Psoas muscle (tissue), 8 donors: ENCODE measurements around the gene PALLD. TPM values are rescaled to one million over a fixed set of nuclear protein-coding genes. Genes with fewer than 3 reads are reported as not detected.
A peak's percentile ranks its signal among the peaks of the same experiment; 100 is the strongest.

Experiments used
- ATAC-seq, 4 donors: fragments of 200-7000 bp; cut with Tn5 transposase; one replicate each; pipeline ENCODE4 v1.9.1; 2020; ENCODE audit warnings: moderate library complexity in 3 of 4, mild to moderate bottlenecking in 2 of 4
- DNase-seq, 2 donors: peaks; one replicate each; pipeline ENCODE4 v3.0.0-alpha.2; 2020
- H3K27ac ChIP-seq: fragments of 200-600 bp; one replicate; pipeline ENCODE4 v1.8.0; 2022
- H3K27me3 ChIP-seq, 3 donors: fragments of 200-600 bp in 1 of 3; one replicate each; pipeline versions ENCODE4 v1.6.1 to v1.8.0; 2013 to 2022; ENCODE audit warnings: low read length in 2 of 3, mild to moderate bottlenecking in 2 of 3, moderate library complexity in 1 of 3; ENCODE audit not compliant: insufficient read depth in 3 of 3
- H3K36me3 ChIP-seq, 2 donors: fragments of 200-600 bp in 1 of 2; one replicate each; pipeline versions ENCODE4 v1.6.1 to v1.8.0; 2013 to 2022; ENCODE audit warnings: low read depth in 1 of 2, mild to moderate bottlenecking in 1 of 2, moderate library complexity in 1 of 2; ENCODE audit not compliant: insufficient read depth in 1 of 2
- H3K4me1 ChIP-seq: fragments of 200-600 bp; one replicate; pipeline ENCODE4 v1.8.0; 2022
- H3K4me3 ChIP-seq: fragments of 200-600 bp; one replicate; pipeline ENCODE4 v1.8.0; 2022; ENCODE audit warnings: mild to moderate bottlenecking
- H3K9me3 ChIP-seq: fragments of 200-600 bp; one replicate; pipeline ENCODE4 v1.8.0; 2022
- CTCF ChIP-seq: fragments of 200-600 bp; IDR thresholded peaks from one replicate; pipeline ENCODE4 v1.8.0; 2022; ENCODE audit warnings: antibody characterized with exemption
- WGBS, 3 donors: extraction: QIAGEN DNeasy Blood & Tissue Kit; methylation state at CpG; one replicate each; pipeline versions ENCODE4 v1.1.6 to v1.1.7; 2013; 5-methylcytosine and 5-hydroxymethylcytosine counted together
- intact Hi-C, 2 donors: fragments of 100-400 bp; cut with DNase I; formaldehyde crosslinking; loops; one replicate each; pipeline versions ENCODE4 v1.11.0 to v1.14.2; 2022
- polyA plus RNA-seq, 3 donors: library from polyadenylated mRNA; stranded (reverse); fragments of 200-250 nt; gene quantifications; one replicate each; pipeline ENCODE4 v1.2.3, GENCODE V29; 2013
- total RNA-seq, 4 donors: library from RNA; stranded (reverse); fragmentation: NEBNext Ultra II Directional in 2 of 4; extraction: Animal tissue kit (Norgen Biotek cat#: 25700) in 2 of 4; gene quantifications; one replicate each; pipeline versions ENCODE4 v1.2.1 to v1.2.4, GENCODE V29; 2021 to 2023
- donor health status: healthy with polysubstance abuse.
- donor health status: DM: no; HTN: no; CAD: no; lungs with moderate emphysema.
- donor health status: Bipolar disorder and iron deficiency.
- donor health status: healthy.
- donor health status: DM: yes; HTN: yes; CAD: no.
- donor health status: DM: no; HTN: no; CAD: no.
- donor health status: DM: no; HTN: no; CAD: no.
- donor health status: DM: yes; HTN: yes; CAD: no.

The PALLD gene
- total and polyA plus RNA-seq, 7 donors: 19.2 to 245 (median 168) TPM

- Histone ChIP-seq H3K27me3 (no peaks in the 10 kb centered on the region), H3K4me1 (peaks cover 18% of the 10 kb centered on the region), H3K27ac (no peak overlapping the region), H3K36me3 (no peaks in the 10 kb centered on the region), H3K4me3 (no peak overlapping the region), H3K9me3 (no peaks in the 10 kb centered on the region)
- TF ChIP-seq CTCF: no peak
- DNase-seq: no peak
- ATAC-seq: no peak
- 79 to 83% (median 82%) methylated on average over 4 of the region's 4 CpGs for WGBS, 3 donors
- intact Hi-C loops: no loop called here
These were observed 264.2 kb downstream of the PALLD start for GRCh38 chr4:168761066-168761465.

GRCh38 chr4:168765322-168765721, 268.5 kb downstream of the PALLD start:
- TF ChIP-seq CTCF: no peak
- H3K4me3 ChIP-seq: no peak overlapping the region
- ATAC-seq (peak; percentile 38 to 79 (median 58)), DNase-seq (no peak)
- no peaks in the 10 kb centered on the region for H3K9me3 ChIP-seq
- intact Hi-C loops: no loop called here
- H3K4me1 ChIP-seq: peaks cover 10% of the 10 kb centered on the region
- whole genome bisulfite sequencing, 3 donors: 34 to 63% (median 35%) methylated on average over 4 of the region's 4 CpGs
- no peaks in the 10 kb centered on the region for H3K36me3 ChIP-seq
- H3K27me3 ChIP-seq: no peaks in the 10 kb centered on the region
- H3K27ac ChIP-seq: peak overlapping the region; percentile 7

- intact Hi-C loops: no loop called here
- no peak for TF ChIP-seq CTCF
- no peaks in the 10 kb centered on the region for H3K9me3 ChIP-seq
- H3K27ac ChIP-seq: peak overlapping the region; percentile 7
- H3K4me3 ChIP-seq: no peak overlapping the region
- no peaks in the 10 kb centered on the region for H3K36me3 ChIP-seq
- H3K27me3 ChIP-seq: no peaks in the 10 kb centered on the region
- ATAC-seq (peak; percentile 37 to 60 (median 46)), DNase-seq (peak in 1 of 2 donors; percentile 50)
- H3K4me1 ChIP-seq: peaks cover 10% of the 10 kb centered on the region
These were observed 268.9 kb downstream of the PALLD start for GRCh38 chr4:168765726-168766125.

- no peak overlapping the region for H3K4me3 ChIP-seq
- no peak for DNase-seq
- peaks cover 10% of the 10 kb centered on the region for H3K4me1 ChIP-seq
- no peaks in the 10 kb centered on the region for H3K9me3 ChIP-seq
- peak overlapping the region; percentile 7 for H3K27ac ChIP-seq
- WGBS, 3 donors: 65 to 69% (median 67%) methylated on average over 8 of the region's 8 CpGs
- no peak for TF ChIP-seq CTCF
- ATAC-seq: peak in 3 of 4 donors; percentile 29 to 45 (median 41)
- H3K27me3 ChIP-seq: no peaks in the 10 kb centered on the region
- intact Hi-C loops: no loop called here
- no peaks in the 10 kb centered on the region for H3K36me3 ChIP-seq
These were observed 269.9 kb downstream of the PALLD start for GRCh38 chr4:168766604-168767316.

- intact Hi-C loops: no loop called here
- peaks cover 10% of the 10 kb centered on the region for H3K4me1 ChIP-seq
- H3K27me3 ChIP-seq: no peaks in the 10 kb centered on the region
- H3K9me3 ChIP-seq: no peaks in the 10 kb centered on the region
- DNase-seq (no peak), ATAC-seq (no peak)
- H3K27ac ChIP-seq: no peak overlapping the region
- no peak overlapping the region for H3K4me3 ChIP-seq
- H3K36me3 ChIP-seq: no peaks in the 10 kb centered on the region
- WGBS, 3 donors: 50 to 71% (median 67%) methylated on average over 4 of the region's 4 CpGs
- no peak for TF ChIP-seq CTCF
These were observed 272.6 kb downstream of the PALLD start for GRCh38 chr4:168769416-168769815.
